HG03060 (cell line): ENCODE results near the gene F5.

Source experiments
- ATAC-seq: cut with Tn5 transposase; IDR thresholded peaks from one replicate; pipeline ENCODE4 v1.9.1; 2021; ENCODE audit warnings: low read depth, moderate number of reproducible peaks; ENCODE audit not compliant: unreplicated experiment

F5 gene

GRCh38 chr1:169586395-169587255 is at the start of gene F5:
TSS of gene F5 (minus strand) at chr1:169586481. CDS start at chr1:169586386, 95 bp downstream.
- ATAC-seq: peak; percentile 78

GRCh38 chr1:169634877-169635276 is 48.6 kb upstream of the F5 start:
- ATAC-seq: no peak

GRCh38 chr1:169634145-169634544 is 47.9 kb upstream of the F5 start:
- no peak for ATAC-seq

- ATAC-seq: no peak
Measured at GRCh38 chr1:169631249-169631648, 45.0 kb upstream of the F5 start.

GRCh38 chr1:169630006-169630405 is 43.7 kb upstream of the F5 start, which contains the start of gene SELP:
TSS of gene SELP (minus strand) at chr1:169630124. CDS start at chr1:169630074, 50 bp downstream.
- ATAC-seq: no peak

GRCh38 chr1:169624912-169625311 is 38.6 kb upstream of the F5 start:
- no peak for ATAC-seq

- no peak for ATAC-seq
Measured at GRCh38 chr1:169624122-169624521, 37.8 kb upstream of the F5 start.

- no peak for ATAC-seq
Measured at GRCh38 chr1:169623132-169623926, 37.0 kb upstream of the F5 start.

GRCh38 chr1:169620565-169620964 is 34.3 kb upstream of the F5 start:
- no peak for ATAC-seq

- no peak for ATAC-seq
Measured at GRCh38 chr1:169618367-169618766, 32.1 kb upstream of the F5 start.

GRCh38 chr1:169615803-169616202 is 29.5 kb upstream of the F5 start:
- ATAC-seq: no peak

GRCh38 chr1:169610858-169611257 is 24.6 kb upstream of the F5 start:
- no peak for ATAC-seq

- ATAC-seq: no peak
Measured at GRCh38 chr1:169610108-169610507, 23.8 kb upstream of the F5 start.

GRCh38 chr1:169608226-169608625 is 21.9 kb upstream of the F5 start:
- no peak for ATAC-seq

- ATAC-seq: no peak
Measured at GRCh38 chr1:169604781-169605560, 18.7 kb upstream of the F5 start.

- ATAC-seq: no peak
Measured at GRCh38 chr1:169601096-169601881, 15.0 kb upstream of the F5 start.

- no peak for ATAC-seq
Measured at GRCh38 chr1:169595764-169596711, 9.8 kb upstream of the F5 start.

- ATAC-seq: no peak
Measured at GRCh38 chr1:169594391-169594790, 8.1 kb upstream of the F5 start.

- ATAC-seq: no peak
Measured at GRCh38 chr1:169590932-169591331, 4.7 kb upstream of the F5 start.
